HG03432 (cell line): ENCODE measurements around the gene NMUR1.

Experiments used
- ATAC-seq: cut with Tn5 transposase; IDR thresholded peaks from one replicate; pipeline ENCODE4 v1.9.1; 2021; ENCODE audit warnings: mild to moderate bottlenecking, moderate library complexity; ENCODE audit not compliant: unreplicated experiment

The NMUR1 gene

GRCh38 chr2:231526341-231527090 is 3.7 kb downstream of the NMUR1 start:
- no peak for ATAC-seq

GRCh38 chr2:231525248-231526163 is 4.7 kb downstream of the NMUR1 start:
- ATAC-seq = no peak

- peak; percentile 50 for ATAC-seq
Observed at GRCh38 chr2:231524477-231525247, 5.6 kb downstream of the NMUR1 start.

- no peak for ATAC-seq
Observed at GRCh38 chr2:231523451-231524285, 6.6 kb downstream of the NMUR1 start.

- ATAC-seq = no peak
Observed at GRCh38 chr2:231522418-231523180, 7.6 kb downstream of the NMUR1 start.

GRCh38 chr2:231521443-231521842 is 8.8 kb downstream of the NMUR1 start:
- ATAC-seq = no peak

- no peak for ATAC-seq
Observed at GRCh38 chr2:231519975-231520555, 10.2 kb downstream of the NMUR1 start.

GRCh38 chr2:231518771-231519170 is 11.5 kb downstream of the NMUR1 start:
- ATAC-seq = no peak

- ATAC-seq = no peak
Observed at GRCh38 chr2:231515603-231516002, 14.6 kb downstream of the NMUR1 start.

- ATAC-seq = no peak
Observed at GRCh38 chr2:231514951-231515297, 15.3 kb downstream of the NMUR1 start.

GRCh38 chr2:231514225-231514950 is 15.9 kb downstream of the NMUR1 start:
- ATAC-seq = peak; percentile 99

GRCh38 chr2:231513746-231514224 is 16.5 kb downstream of the NMUR1 start:
- ATAC-seq = no peak

GRCh38 chr2:231512222-231512621 is 18.0 kb downstream of the NMUR1 start:
- ATAC-seq = no peak

- ATAC-seq = no peak
Observed at GRCh38 chr2:231503766-231504165, 26.5 kb downstream of the NMUR1 start.

- ATAC-seq = no peak
Observed at GRCh38 chr2:231502596-231502995, 27.6 kb downstream of the NMUR1 start.

- ATAC-seq = no peak
Observed at GRCh38 chr2:231497651-231498050, 32.6 kb downstream of the NMUR1 start.

GRCh38 chr2:231494669-231495068 is 35.6 kb downstream of the NMUR1 start:
- no peak for ATAC-seq

- ATAC-seq = no peak
Observed at GRCh38 chr2:231490801-231491200, 39.4 kb downstream of the NMUR1 start.

- no peak for ATAC-seq
Observed at GRCh38 chr2:231489990-231490389, 40.3 kb downstream of the NMUR1 start.
